ENCODE data around the gene CER1. TPM values are rescaled to one million over a fixed set of nuclear protein-coding genes. Genes with fewer than 3 reads are reported as not detected.

The CER1 gene
- total and polyA plus RNA-seq, 2 of the 4 experiments (the other 2 are of a cell fraction) = not detected

DNA sequence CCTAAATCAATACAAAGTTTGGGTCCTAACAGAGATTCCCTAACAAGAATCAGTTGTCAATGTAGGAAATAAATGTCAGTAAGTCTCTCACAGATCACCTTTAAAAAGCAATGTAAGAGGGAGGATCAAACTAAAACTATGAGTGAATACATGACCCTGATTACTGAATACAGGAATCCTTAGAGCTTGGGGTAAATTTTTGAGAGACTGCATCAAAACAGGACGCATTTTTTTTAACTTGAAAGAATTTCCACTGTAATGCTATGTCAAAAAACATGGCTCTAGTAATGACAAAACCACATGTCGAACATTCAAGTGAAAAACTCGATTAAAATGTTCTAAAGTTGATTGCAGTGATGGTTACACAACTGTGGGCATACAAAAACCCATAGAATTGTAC, 51.2 kb downstream of the CER1 start:
- H2AK5ac ChIP-seq (ENCODE audit: low read depth, low read length) = no peak overlapping the region
- no peak overlapping the region for H3K27ac ChIP-seq (ENCODE audit: insufficient read depth, low read length)
- POLR2A ChIA-PET (ENCODE audit: unreplicated experiment) = no interaction called here
- H2AFZ ChIP-seq (replicated peaks; ENCODE audit: low read length, poor library complexity) = no peak overlapping the region
- H3K4me3 ChIP-seq (ENCODE audit: insufficient read depth, low read depth, low read length) = no peak overlapping the region
- H3K56ac ChIP-seq (ENCODE audit: extremely low read depth, insufficient read depth, low read length) = no peak overlapping the region
- no TSS peak for BruUV-seq (replicated peaks)
- H3K18ac ChIP-seq (ENCODE audit: low read depth, low read length) = no peak overlapping the region
- CTCF ChIA-PET = interaction anchor here (0.6 to 1.5 kb wide), 2 partner anchors 10 to 26 kb away, joined by 3 to 6 read pairs; no protein-coding TSS in a partner anchor
- no peak overlapping the region for H2AK9ac ChIP-seq (replicated peaks; ENCODE audit: low read depth, low read length, poor library complexity)
- H3K27me3 ChIP-seq (ENCODE audit: control insufficient read depth, insufficient read depth, low read length) = no peaks in the 10 kb centered on the region
- peaks cover 0 to 4% of the 10 kb centered on the region in 2 experiments; a peak in 1 of 4 replicates for H3K79me1 ChIP-seq (ENCODE audit: low read depth in 1 of 2, low read length in 2 of 2)
- H4K5ac ChIP-seq (ENCODE audit: low read depth, low read length) = no peak overlapping the region
- no peak overlapping the region for H3K23ac ChIP-seq (ENCODE audit: low read depth, low read length)
- intact Hi-C loops (cut with micrococcal nuclease) = no loop called here
- ATAC-seq (ENCODE audit: low read depth) = no peak
- H3K4ac ChIP-seq (ENCODE audit: low read depth, low read length) = no peak overlapping the region
- dilution Hi-C loops (cut with HindIII; ENCODE audit: low sequenced_read_pairs, unreplicated experiment) = no loop called here
- no peak overlapping the region for H2BK120ac ChIP-seq (ENCODE audit: low read depth, low read length)
- H3K9ac ChIP-seq (ENCODE audit: low read depth, low read length) = no peak overlapping the region
- no peaks in the 10 kb centered on the region for H3K4me1 ChIP-seq (ENCODE audit: control insufficient read depth, insufficient read depth, low read length)
- no peak overlapping the region for H4K8ac ChIP-seq (ENCODE audit: low read depth in 2 of 2, low read length in 2 of 2)
- no peak for DNase-seq
- H2BK15ac ChIP-seq (ENCODE audit: low read depth, low read length) = no peak overlapping the region
- H3K14ac ChIP-seq (replicated peaks; ENCODE audit: low read depth, low read length) = no peak overlapping the region
- in situ Hi-C loops (cut with MboI; ENCODE audit: low sequenced_read_pairs) = no loop called here
- TF ChIP-seq CEBPB (IDR thresholded peaks at IDR 0.05; ENCODE audit: low read depth, low read length) (no peak), RCOR1 (IDR thresholded peaks at IDR 0.05; ENCODE audit: insufficient replicate concordance, low read length) (no peak), CHD1 (IDR thresholded peaks at IDR 0.05; ENCODE audit: low read depth, low read length) (no peak)
- TF ChIP-seq, protein P1, sequence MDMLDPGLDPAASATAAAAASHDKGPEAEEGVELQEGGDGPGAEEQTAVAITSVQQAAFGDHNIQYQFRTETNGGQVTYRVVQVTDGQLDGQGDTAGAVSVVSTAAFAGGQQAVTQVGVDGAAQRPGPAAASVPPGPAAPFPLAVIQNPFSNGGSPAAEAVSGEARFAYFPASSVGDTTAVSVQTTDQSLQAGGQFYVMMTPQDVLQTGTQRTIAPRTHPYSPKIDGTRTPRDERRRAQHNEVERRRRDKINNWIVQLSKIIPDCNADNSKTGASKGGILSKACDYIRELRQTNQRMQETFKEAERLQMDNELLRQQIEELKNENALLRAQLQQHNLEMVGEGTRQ (IDR thresholded peaks at IDR 0.05; ENCODE audit: low read depth, low read length) = no peak
- H4K91ac ChIP-seq (ENCODE audit: insufficient read depth, low read depth, low read length) = no peak overlapping the region
- peaks cover 3% of the 10 kb centered on the region; the same call in 1 of the 2 replicates for H3K36me3 ChIP-seq (ENCODE audit: control insufficient read depth, insufficient read depth, low read length)
- no peak overlapping the region for H2BK5ac ChIP-seq (ENCODE audit: low read depth, low read length, poor library complexity, severe bottlenecking)
- H3K9me1 ChIP-seq (ENCODE audit: insufficient read depth, low read length) = 0 out of 2 replicates have a peak, but pooled peaks cover 2% of the 10 kb centered on the region
- H2BK20ac ChIP-seq (ENCODE audit: low read depth, low read length) = no peak overlapping the region
- no peaks in the 10 kb centered on the region for H4K20me1 ChIP-seq (ENCODE audit: insufficient read depth, low read length)
- whole genome bisulfite sequencing, 2 experiments (ENCODE audit: extremely low coverage in 2 of 2, insufficient read length in 1 of 2) = no CpG with 5 or more reads among the region's 3 CpGs
- no peak overlapping the region for H3K4me2 ChIP-seq (ENCODE audit: low read depth, low read length)
- no peaks in the 10 kb centered on the region for H3K9me3 ChIP-seq (ENCODE audit: control insufficient read depth, insufficient read depth, low read length)

Measured in IMR-90 (cell line).